ENCODE data around the gene DNM3. TPM values are rescaled to one million over a fixed set of nuclear protein-coding genes. Genes with fewer than 3 reads are reported as not detected.

The DNM3 gene
- total and polyA plus RNA-seq, 9 of the 15 experiments (the other 6 are each of a cell fraction or from before 2014, with no cell fraction given), result 0.08 to 0.36 (median 0.22) TPM; not detected in 1

DNA sequence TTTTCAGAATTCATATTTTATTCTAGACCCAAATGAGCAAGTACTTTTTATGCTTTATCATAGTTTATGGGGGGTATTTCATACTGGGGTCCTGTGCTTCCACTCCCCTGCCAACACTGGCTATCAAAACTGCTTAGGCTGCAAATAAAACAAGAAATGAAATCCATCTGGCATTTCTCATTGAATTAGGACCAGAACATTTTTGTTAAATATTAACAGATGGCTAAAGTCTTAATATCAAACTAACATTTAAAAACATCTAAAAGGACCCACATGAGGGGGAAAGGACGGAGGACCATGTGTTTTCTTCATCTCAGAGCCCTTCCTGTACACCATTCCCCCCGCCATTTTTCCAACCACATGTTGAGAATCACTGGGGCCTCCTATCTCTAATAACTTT lies 411.7 kb downstream of the DNM3 start:
- Histone ChIP-seq H3K27ac (ENCODE audit: extremely low read depth, low read depth, low read length) (no peak overlapping the region), H3K4me1 (replicated peaks in 1 of 2; ENCODE audit: control insufficient read depth in 2 of 2, insufficient read depth in 2 of 2, low read length in 2 of 2) (no peaks in the 10 kb centered on the region), H4K20me1 (replicated peaks; ENCODE audit: control insufficient read depth, insufficient read depth, low read length) (no peaks in the 10 kb centered on the region), H3K36me3 (ENCODE audit: control insufficient read depth, insufficient read depth, low read length) (no peaks in the 10 kb centered on the region), H3K4me3 (no peak overlapping the region), H2AFZ (ENCODE audit: low read depth, low read length) (no peak overlapping the region), H3K9ac (ENCODE audit: insufficient read depth in 1 of 2, low read depth in 2 of 2, low read length in 2 of 2) (no peak overlapping the region), H3K4me2 (ENCODE audit: insufficient read depth, low read length) (no peak overlapping the region), H3K9me3 (replicated peaks; ENCODE audit: control insufficient read depth, insufficient read depth, low read depth, low read length) (no peaks in the 10 kb centered on the region), H3K79me2 (ENCODE audit: control insufficient read depth, insufficient read depth, low read length) (no peaks in the 10 kb centered on the region), H3K27me3 (ENCODE audit: control insufficient read depth in 2 of 2, insufficient read depth in 2 of 2, low read length in 2 of 2) (no peaks in the 10 kb centered on the region), H3K9me1 (ENCODE audit: control insufficient read depth, insufficient read depth, low read length) (no peaks in the 10 kb centered on the region)
- 3% methylated on average over 2 of the region's 2 CpGs for WGBS (ENCODE audit: insufficient coverage, low coverage, missing lambda C conversion rate)
- intact Hi-C loops (cut with micrococcal nuclease) (no loop called here), in situ Hi-C loops (cut with MboI) (no loop called here)
- DNase-seq (ENCODE audit: extremely low read depth in 1 of 4, low spot score in 3 of 4), result no peak
- ATAC-seq, result no peak
- no TSS peak for BruUV-seq (replicated peaks)
- POLR2A ChIA-PET, result no interaction called here
- peak; percentile 43; the same call in 1 of the 2 replicates for TF ChIP-seq ZNF316 (IDR thresholded peaks at IDR 0.05)
- no peak for TF ChIP-seq MEF2D (tag; conservative IDR thresholded peaks at IDR 0.05; ENCODE audit: low read depth)
- peak; percentile 14; the same call in 1 of the 2 replicates for TF ChIP-seq MAFK (IDR thresholded peaks at IDR 0.05; ENCODE audit: low read length)
- CTCF ChIA-PET (ENCODE audit: low intra/inter-chr PET ratio), result no interaction called here
- FAIRE-seq, result no peak

GRCh38 chr1:172254521-172255222 lies 413.4 kb downstream of the DNM3 start:
- no peaks in the 10 kb centered on the region for H3K4me1 ChIP-seq (replicated peaks in 1 of 2; ENCODE audit: control insufficient read depth in 2 of 2, insufficient read depth in 2 of 2, low read length in 2 of 2)
- CTCF ChIA-PET (ENCODE audit: low intra/inter-chr PET ratio), result no interaction called here
- no peak for ATAC-seq
- in situ Hi-C loops (cut with MboI) (no loop called here), intact Hi-C loops (cut with micrococcal nuclease) (no loop called here)
- H2AFZ ChIP-seq (ENCODE audit: low read depth, low read length), result no peak overlapping the region
- no peak overlapping the region for H3K4me3 ChIP-seq
- H3K9ac ChIP-seq (ENCODE audit: insufficient read depth in 1 of 2, low read depth in 2 of 2, low read length in 2 of 2), result no peak overlapping the region
- no peak for DNase-seq (ENCODE audit: extremely low read depth in 1 of 4, low spot score in 3 of 4)
- H3K9me1 ChIP-seq (ENCODE audit: control insufficient read depth, insufficient read depth, low read length), result no peaks in the 10 kb centered on the region
- H3K9me3 ChIP-seq (replicated peaks; ENCODE audit: control insufficient read depth, insufficient read depth, low read depth, low read length), result no peaks in the 10 kb centered on the region
- no TSS peak for BruUV-seq (replicated peaks)
- WGBS (ENCODE audit: insufficient coverage, low coverage, missing lambda C conversion rate), result 3% methylated on average over 3 of the region's 3 CpGs
- no peaks in the 10 kb centered on the region for H3K36me3 ChIP-seq (ENCODE audit: control insufficient read depth, insufficient read depth, low read length)
- H3K27me3 ChIP-seq (ENCODE audit: control insufficient read depth in 2 of 2, insufficient read depth in 2 of 2, low read length in 2 of 2), result no peaks in the 10 kb centered on the region
- H3K27ac ChIP-seq (ENCODE audit: extremely low read depth, low read depth, low read length), result no peak overlapping the region
- H3K79me2 ChIP-seq (ENCODE audit: control insufficient read depth, insufficient read depth, low read length), result no peaks in the 10 kb centered on the region
- POLR2A ChIA-PET, result no interaction called here
- FAIRE-seq, result no peak
- H4K20me1 ChIP-seq (replicated peaks; ENCODE audit: control insufficient read depth, insufficient read depth, low read length), result no peaks in the 10 kb centered on the region
- H3K4me2 ChIP-seq (ENCODE audit: insufficient read depth, low read length), result no peak overlapping the region
- 0 out of 2 replicates have a peak, but pooled peaks have one; percentile 8 for TF ChIP-seq MEF2A (IDR thresholded peaks at IDR 0.05; ENCODE audit: control insufficient read depth, low read depth, low read length)
- TF ChIP-seq FOSL1 (tag; conservative IDR thresholded peaks at IDR 0.05), result peak; percentile 65
- TF ChIP-seq KDM5B (IDR thresholded peaks at IDR 0.05; ENCODE audit: insufficient replicate concordance, low read depth, low read length), result no peak
